Measurements from ENCODE around the gene CERS3.

The CERS3 gene

GRCh38 chr15:100528833-100529428 lies at the start of gene CERS3:
CERS3 (minus strand) TSS chr15:100528950; CDS start chr15:100501849, 27,101 bp downstream.
- no peak for DNase-seq (ENCODE audit: low read depth in 2 of 3, low spot score in 1 of 3)

GRCh38 chr15:100573526-100573925 lies 44.8 kb upstream of the CERS3 start:
- no peak for DNase-seq (ENCODE audit: low read depth in 2 of 3, low spot score in 1 of 3)

GRCh38 chr15:100572362-100572983 lies 43.7 kb upstream of the CERS3 start:
- DNase-seq (ENCODE audit: low read depth in 2 of 3, low spot score in 1 of 3) = no peak

DNA sequence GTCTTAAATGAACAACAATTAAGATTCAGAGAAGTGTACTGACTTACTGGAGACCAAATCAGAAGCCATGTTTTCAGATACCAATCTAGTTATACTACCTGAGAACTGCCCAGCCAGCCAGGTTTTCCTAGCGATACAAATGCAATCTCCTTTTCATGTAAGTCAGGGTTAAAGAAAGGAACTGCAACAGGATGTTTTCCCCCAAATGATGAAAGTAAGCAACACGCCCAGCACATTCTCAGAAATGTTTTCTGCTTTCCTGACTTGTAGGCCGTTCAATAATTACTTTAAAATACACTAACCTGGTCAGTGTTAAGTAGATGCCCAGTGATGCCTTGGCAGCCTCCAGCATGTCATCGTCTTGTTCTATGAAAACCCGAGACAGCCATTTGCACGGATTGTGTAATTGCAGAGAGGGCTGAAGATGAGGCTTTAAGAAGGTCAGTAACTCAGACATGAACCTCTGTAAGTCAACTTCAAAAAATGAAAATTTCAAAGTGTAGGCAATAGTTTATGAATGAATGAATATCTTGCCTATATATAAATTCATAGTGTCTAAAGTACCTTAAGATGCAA lies 42.9 kb upstream of the CERS3 start:
- DNase-seq (ENCODE audit: low read depth in 2 of 3, low spot score in 1 of 3) = no peak

GRCh38 chr15:100570735-100571313 lies 42.1 kb upstream of the CERS3 start:
- no peak for DNase-seq (ENCODE audit: low read depth in 2 of 3, low spot score in 1 of 3)

DNA sequence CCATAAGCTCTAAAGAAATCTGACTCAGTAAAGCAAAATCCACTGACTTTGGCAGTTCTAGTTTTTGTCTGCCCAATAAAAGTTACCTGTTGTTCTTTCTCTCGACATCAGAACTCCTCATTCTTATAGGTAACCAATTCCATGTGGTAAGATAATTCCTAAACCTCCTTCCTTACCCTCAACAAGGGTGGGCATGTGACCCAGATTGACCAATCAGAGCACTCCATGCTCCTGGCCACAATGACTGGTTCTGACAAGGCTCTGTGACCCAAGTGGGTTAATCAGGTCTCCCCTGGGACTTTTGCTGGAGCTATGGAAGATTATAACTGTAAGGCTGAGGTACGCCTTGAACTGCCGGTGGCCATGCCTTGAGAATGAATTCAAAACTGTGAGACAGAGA lies 41.5 kb upstream of the CERS3 start:
- no peak for DNase-seq (ENCODE audit: low read depth in 2 of 3, low spot score in 1 of 3)

DNA sequence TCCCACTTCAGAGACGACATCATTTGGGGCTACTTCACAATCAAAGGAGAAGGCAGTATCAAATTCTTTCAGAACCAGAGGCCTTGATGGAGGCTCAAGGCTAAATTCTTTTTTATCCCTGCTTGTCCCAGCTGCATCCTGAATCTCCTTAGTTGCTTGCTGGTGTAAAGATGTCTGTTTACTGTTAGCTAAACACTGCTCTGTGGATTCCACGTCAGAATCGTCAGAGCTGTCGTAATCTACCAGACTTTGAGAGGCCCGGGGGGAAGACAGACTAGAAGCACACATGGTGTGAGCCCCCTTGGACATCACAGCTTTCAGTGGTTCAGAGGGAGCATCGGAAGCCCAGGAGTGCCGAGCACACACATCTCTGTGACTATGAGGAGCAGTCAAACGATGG lies 40.6 kb upstream of the CERS3 start:
- no peak for DNase-seq (ENCODE audit: low read depth in 2 of 3, low spot score in 1 of 3)

GRCh38 chr15:100566850-100567628 lies 38.3 kb upstream of the CERS3 start:
- no peak for DNase-seq (ENCODE audit: low read depth in 2 of 3, low spot score in 1 of 3)

- DNase-seq (ENCODE audit: low read depth in 2 of 3, low spot score in 1 of 3) = no peak
Measured at GRCh38 chr15:100565591-100565990, 36.8 kb upstream of the CERS3 start.

- no peak for DNase-seq (ENCODE audit: low read depth in 2 of 3, low spot score in 1 of 3)
Measured at GRCh38 chr15:100560323-100560722, 31.6 kb upstream of the CERS3 start.

DNA sequence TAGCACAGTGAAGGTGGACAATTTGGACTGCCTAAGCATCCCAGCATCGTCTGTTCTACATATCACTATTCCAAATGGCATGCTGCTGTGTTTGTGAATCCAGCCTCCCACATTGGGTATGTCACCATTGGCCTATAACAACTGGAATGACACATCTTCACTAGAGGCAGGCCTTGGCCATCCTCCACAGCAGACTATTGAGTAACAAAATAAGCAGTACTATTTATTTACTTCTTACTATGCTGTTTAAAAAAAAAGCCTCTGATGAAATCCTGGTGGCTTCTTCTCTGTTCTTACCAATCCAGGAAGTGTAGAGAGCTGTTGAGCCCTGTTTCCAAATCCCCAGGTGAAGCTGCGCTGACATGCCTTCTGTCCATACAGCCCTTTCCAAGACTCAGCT lies 30.6 kb upstream of the CERS3 start:
- no peak for DNase-seq (ENCODE audit: low read depth in 2 of 3, low spot score in 1 of 3)

- DNase-seq (ENCODE audit: low read depth in 2 of 3, low spot score in 1 of 3) = no peak
Measured at GRCh38 chr15:100558771-100559254, 30.1 kb upstream of the CERS3 start.

- no peak for DNase-seq (ENCODE audit: low read depth in 2 of 3, low spot score in 1 of 3)
Measured at GRCh38 chr15:100553468-100553867, 24.7 kb upstream of the CERS3 start.

DNA sequence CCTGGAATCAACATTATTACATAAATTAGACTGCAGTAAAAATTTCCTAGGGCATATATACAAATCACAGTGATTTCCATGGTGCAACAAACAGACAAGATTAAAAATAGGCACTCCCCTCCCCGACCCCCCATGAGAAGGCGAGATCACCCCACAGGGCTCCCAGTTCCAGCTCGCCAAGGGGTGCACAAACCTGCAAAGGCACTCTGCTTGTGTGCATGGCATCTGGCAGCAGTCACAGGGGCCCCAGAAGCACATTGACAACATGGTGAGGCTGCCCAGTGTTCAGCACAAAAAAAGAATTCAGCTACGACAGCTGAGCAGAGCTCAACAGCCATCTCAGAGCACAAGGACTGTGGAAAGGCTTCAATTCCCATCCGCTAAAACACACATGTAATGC lies 19.2 kb upstream of the CERS3 start:
- DNase-seq (ENCODE audit: low read depth in 2 of 3, low spot score in 1 of 3) = no peak

DNA sequence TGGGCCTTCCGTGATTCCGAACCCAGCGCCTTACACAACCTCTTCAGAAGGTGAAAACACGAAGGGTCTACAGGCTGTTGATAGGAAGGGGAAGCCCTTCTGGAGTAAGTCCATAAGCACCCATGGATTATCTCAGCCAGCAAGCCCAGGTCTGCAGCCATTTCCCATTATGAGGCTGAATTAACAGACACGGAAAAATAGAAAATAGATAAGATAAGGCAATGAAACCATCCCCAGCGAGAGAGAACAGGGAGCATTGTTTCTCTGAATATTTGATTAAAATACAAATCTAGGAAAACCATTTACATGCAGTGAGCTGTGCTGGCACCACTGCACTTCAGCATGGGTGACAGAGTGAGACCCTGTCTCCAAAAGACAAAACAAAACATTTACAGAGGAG lies 16.2 kb upstream of the CERS3 start:
- DNase-seq (ENCODE audit: low read depth in 2 of 3, low spot score in 1 of 3) = no peak

DNA sequence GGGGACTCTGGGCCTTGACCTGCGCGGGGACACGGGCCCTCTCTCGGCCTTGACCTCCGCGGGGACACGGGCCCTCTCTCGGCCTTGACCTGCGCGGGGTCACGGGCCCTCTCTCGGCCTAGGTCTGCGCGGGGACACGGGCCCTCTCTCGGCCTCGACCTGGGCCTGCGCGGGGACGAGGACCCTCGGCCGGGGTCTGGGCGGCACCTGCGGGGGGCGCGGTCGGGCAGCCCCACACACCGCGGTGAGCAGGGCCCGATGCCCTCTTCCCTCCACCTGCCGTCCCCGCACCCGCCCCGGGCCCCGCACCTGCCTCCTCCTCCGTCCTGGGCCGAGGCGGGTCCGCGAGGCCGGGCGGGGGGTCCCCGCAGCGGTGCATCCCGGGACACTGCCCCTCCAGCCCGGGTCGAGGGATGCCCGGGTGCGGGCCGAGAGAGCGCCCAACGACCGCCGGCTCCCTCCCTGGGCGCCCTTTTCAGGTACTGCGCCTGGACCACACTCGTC lies 15.6 kb upstream of the CERS3 start:
- no peak for DNase-seq (ENCODE audit: low read depth in 2 of 3, low spot score in 1 of 3)

- DNase-seq (ENCODE audit: low read depth in 2 of 3, low spot score in 1 of 3) = no peak
Measured at GRCh38 chr15:100542290-100542689, 13.5 kb upstream of the CERS3 start.

DNA sequence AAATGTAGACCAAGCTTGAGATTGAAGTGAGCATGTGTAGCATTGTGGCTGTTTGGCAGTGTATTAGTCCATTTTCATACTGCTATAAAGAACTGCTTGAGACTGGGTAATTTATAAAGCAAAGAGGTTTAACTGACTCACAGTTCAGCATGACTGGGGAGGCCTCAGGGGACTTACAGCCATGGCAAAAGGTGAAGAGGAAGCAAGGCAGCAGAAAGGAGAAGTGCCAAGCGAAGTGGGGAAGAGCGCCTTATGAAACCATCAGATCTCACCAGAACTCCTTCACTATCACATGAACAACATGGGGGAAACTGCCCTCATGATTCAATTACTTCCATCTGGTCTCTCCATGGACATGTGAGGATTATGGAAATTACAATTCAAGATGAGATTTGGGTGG lies 8.6 kb upstream of the CERS3 start:
- no peak for DNase-seq (ENCODE audit: low read depth in 2 of 3, low spot score in 1 of 3)

DNA sequence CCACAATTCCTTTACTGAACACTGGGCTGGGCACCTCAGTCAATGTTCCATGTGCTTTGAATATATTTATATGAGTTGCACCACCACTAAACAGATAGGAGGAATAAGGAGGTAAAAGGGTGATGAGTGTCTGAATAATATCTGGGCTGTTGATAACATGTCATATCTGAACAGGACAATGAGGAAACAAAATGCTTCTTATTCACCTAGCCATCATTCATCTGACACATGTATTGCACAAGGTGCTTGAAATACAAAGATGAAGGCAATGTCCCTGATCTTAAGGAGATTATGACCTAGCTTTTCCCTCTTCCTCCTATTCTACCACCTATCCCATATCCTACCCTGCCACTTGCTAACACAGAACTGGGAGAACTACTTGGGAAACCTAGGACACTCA lies 8.0 kb upstream of the CERS3 start:
- DNase-seq (ENCODE audit: low read depth in 2 of 3, low spot score in 1 of 3) = no peak

GRCh38 chr15:100533886-100534285 lies 5.1 kb upstream of the CERS3 start:
- DNase-seq (ENCODE audit: low read depth in 2 of 3, low spot score in 1 of 3) = no peak

- DNase-seq (ENCODE audit: low read depth in 2 of 3, low spot score in 1 of 3) = no peak
Measured at GRCh38 chr15:100531823-100532327, 3.1 kb upstream of the CERS3 start.
